OCI-LY1 (cell line): ENCODE results near the gene CHRM4.

Experiments used
- CTCF ChIP-seq: fragments of 200-600 bp; sonication (generic), shearing (Covaris generic); IDR thresholded peaks from 2 replicates; pipeline ENCODE4 v1.5.1; 2017; ENCODE audit warnings: mild to moderate bottlenecking, antibody characterized with exemption, low read length, moderate library complexity, mixed read lengths
- EZH2 ChIP-seq: fragments of 200-600 bp; sonication (generic), shearing (Covaris generic); IDR thresholded peaks from 2 replicates; pipeline ENCODE4 v1.8.0; 2017; ENCODE audit warnings: borderline replicate concordance, mixed run types, mild to moderate bottlenecking, antibody characterized with exemption, low read length, moderate library complexity, mixed read lengths

- TF ChIP-seq CTCF, result no peak
- TF ChIP-seq EZH2, result no peak
These were observed 13.0 kb upstream of the CHRM4 start for GRCh38 chr11:46404476-46405017.
